GM19324 (cell line): ENCODE measurements around the gene P3R3URF.

Experiments
- ATAC-seq: cut with Tn5 transposase; IDR thresholded peaks from one replicate; pipeline ENCODE4 v1.9.1; 2021; ENCODE audit warnings: mild to moderate bottlenecking, moderate library complexity; ENCODE audit not compliant: unreplicated experiment, low FRiP score

P3R3URF gene

GRCh38 chr1:46134660-46135331 lies 41.5 kb downstream of the P3R3URF start:
- ATAC-seq, result no peak

GRCh38 chr1:46133781-46134350 lies 42.4 kb downstream of the P3R3URF start:
- no peak for ATAC-seq

- ATAC-seq, result peak; percentile 56
These were observed 43.1 kb downstream of the P3R3URF start for GRCh38 chr1:46133181-46133658.

GRCh38 chr1:46132529-46133180 lies 43.6 kb downstream of the P3R3URF start, which contains the start of gene PIK3R3:
TSS of gene PIK3R3 (minus strand) at chr1:46132629. CDS start at chr1:46131952, 677 bp downstream.
- ATAC-seq, result peak; percentile 94

GRCh38 chr1:46131712-46132528 lies 44.4 kb downstream of the P3R3URF start:
- no peak for ATAC-seq

GRCh38 chr1:46131093-46131492 lies 45.2 kb downstream of the P3R3URF start:
- ATAC-seq, result no peak

GRCh38 chr1:46130606-46131005 lies 45.7 kb downstream of the P3R3URF start:
- no peak for ATAC-seq

GRCh38 chr1:46130121-46130520 lies 46.2 kb downstream of the P3R3URF start:
- no peak for ATAC-seq

GRCh38 chr1:46128344-46128743 lies 47.9 kb downstream of the P3R3URF start:
- ATAC-seq, result no peak
